Sigmoid colon (tissue), 7 donors: ENCODE results near the gene CCDC28B. TPM values are rescaled to one million over a fixed set of nuclear protein-coding genes. Genes with fewer than 3 reads are reported as not detected.

Experiments used
- DNase-seq: peaks from one replicate; pipeline ENCODE4 v3.0.0-alpha.2; 2019
- H3K27ac ChIP-seq, 4 donors: fragments of 200-600 bp; sonication (generic); one replicate each; pipeline ENCODE4 v1.5.1; 2016 to 2019; ENCODE audit warnings: mild to moderate bottlenecking in 1 of 4
- H3K27me3 ChIP-seq, 3 donors: fragments of 200-600 bp; sonication (generic); one replicate each; pipeline ENCODE4 v1.5.1; 2019; ENCODE audit warnings: mild to moderate bottlenecking in 1 of 3
- H3K36me3 ChIP-seq, 4 donors: fragments of 200-600 bp; sonication (generic); one replicate each; pipeline ENCODE4 v1.5.1; 2016 to 2019
- H3K4me1 ChIP-seq, 4 donors: fragments of 200-600 bp; sonication (generic); one replicate each; pipeline ENCODE4 v1.5.1; 2017 to 2019
- H3K4me3 ChIP-seq, 4 donors: fragments of 200-600 bp; sonication (generic); one replicate each; pipeline ENCODE4 v1.5.1; 2017 to 2019; ENCODE audit warnings: mild to moderate bottlenecking in 2 of 4, moderate library complexity in 1 of 4
- H3K9me3 ChIP-seq, 4 donors: fragments of 200-600 bp in 3 of 4; sonication (generic) in 3 of 4; one replicate each; pipeline versions ENCODE4 v1.5.1 to v1.6.1; 2013 to 2019
- CTCF ChIP-seq, 4 experiments: fragments of 450-650 bp in 3 of 4; fragments of 200-600 bp in 1 of 4; IDR thresholded peaks; one replicate each; pipeline ENCODE4 v1.5.1; 2016 to 2019; ENCODE audit warnings: antibody characterized with exemption in 4 of 4, mild to moderate bottlenecking in 3 of 4, moderate library complexity in 2 of 4
- EP300 ChIP-seq, 4 donors: sonication (generic); formaldehyde crosslinking; IDR thresholded peaks; one replicate each; pipeline ENCODE4 v1.6.1; 2017; ENCODE audit warnings: antibody characterized with exemption in 4 of 4
- POLR2A ChIP-seq, 2 donors: fragments of 450-650 bp; IDR thresholded peaks; one replicate each; pipeline ENCODE4 v1.6.1; 2016; ENCODE audit warnings: antibody characterized with exemption in 2 of 2, mild to moderate bottlenecking in 2 of 2, moderate library complexity in 2 of 2
- POLR2AphosphoS5 ChIP-seq, 4 donors: sonication (generic); formaldehyde crosslinking; IDR thresholded peaks; one replicate each; pipeline ENCODE4 v1.6.1; 2017; ENCODE audit warnings: antibody characterized with exemption in 4 of 4
- WGBS, 2 donors: extraction: QIAGEN DNeasy Blood & Tissue Kit; methylation state at CpG; one replicate each; pipeline ENCODE4 v1.1.7; 2013; 5-methylcytosine and 5-hydroxymethylcytosine counted together
- intact Hi-C: fragments of 100-400 bp; cut with DNase I; formaldehyde crosslinking; loops from one replicate; pipeline ENCODE4 v1.15.1; 2023
- polyA plus RNA-seq, 3 donors: library from polyadenylated mRNA; stranded (reverse); fragments of 200-250 nt; gene quantifications; one replicate each; pipeline ENCODE4 v1.2.3, GENCODE V29; 2013
- total RNA-seq, 4 donors: library from RNA; depleted of rRNA; stranded (reverse); fragments of >200 nt; gene quantifications; one replicate each; pipeline ENCODE4 v1.1.0, GENCODE V29; 2016
- donor health status: healthy with polysubstance abuse.
- donor health status: Bipolar disorder and iron deficiency.
- donor health status: healthy.

CCDC28B gene
- total and polyA plus RNA-seq, 7 donors: 3.7 to 15.0 (median 4.9) TPM

GRCh38 chr1:32224285-32224684 lies 23.9 kb downstream of the CCDC28B start:
- Histone ChIP-seq H3K27ac (peak overlapping the region in 1 of 4 donors; percentile 90), H3K4me3 (no peak overlapping the region), H3K4me1 (peaks cover 0 to 32% (median 26%) of the 10 kb centered on the region in 4 donors), H3K27me3 (no peaks in the 10 kb centered on the region), H3K36me3 (peaks cover 28 to 61% (median 32%) of the 10 kb centered on the region in 4 donors), H3K9me3 (no peaks in the 10 kb centered on the region)
- intact Hi-C loops: loop anchor here (5.0 kb wide), 1 partner anchor 128 kb away; no protein-coding TSS in a partner anchor
- TF ChIP-seq EP300 (IDR thresholded peaks at IDR 0.05): no peak
- TF ChIP-seq POLR2AphosphoS5 (IDR thresholded peaks at IDR 0.05): no peak
- TF ChIP-seq POLR2A (IDR thresholded peaks at IDR 0.05): no peak
- no peak for TF ChIP-seq CTCF (IDR thresholded peaks at IDR 0.05)
- no peak for DNase-seq
- 90 to 96% methylated on average over 4 of the region's 4 CpGs for WGBS, 2 donors

GRCh38 chr1:32228771-32229170 lies 28.4 kb downstream of the CCDC28B start:
- no peak overlapping the region for H3K27ac ChIP-seq
- 85 to 90% methylated on average over 3 of the region's 3 CpGs for WGBS, 2 donors
- DNase-seq: no peak
- no peak overlapping the region for H3K4me3 ChIP-seq
- no peaks in the 10 kb centered on the region for H3K27me3 ChIP-seq
- no peak for TF ChIP-seq POLR2AphosphoS5 (IDR thresholded peaks at IDR 0.05)
- TF ChIP-seq POLR2A (IDR thresholded peaks at IDR 0.05): no peak
- TF ChIP-seq CTCF (IDR thresholded peaks at IDR 0.05): no peak
- TF ChIP-seq EP300 (IDR thresholded peaks at IDR 0.05): no peak
- peaks cover 0 to 7% (median 5%) of the 10 kb centered on the region in 4 donors for H3K4me1 ChIP-seq
- intact Hi-C loops: no loop called here
- H3K36me3 ChIP-seq: peaks cover 34 to 88% (median 50%) of the 10 kb centered on the region in 4 donors
- no peaks in the 10 kb centered on the region for H3K9me3 ChIP-seq

- intact Hi-C loops: no loop called here
- DNase-seq: no peak
- WGBS, 2 donors: 85 to 91% methylated on average over 5 of the region's 5 CpGs
- H3K9me3 ChIP-seq: no peaks in the 10 kb centered on the region
- H3K27ac ChIP-seq: no peak overlapping the region
- no peaks in the 10 kb centered on the region for H3K27me3 ChIP-seq
- H3K4me3 ChIP-seq: no peak overlapping the region
- H3K4me1 ChIP-seq: no peaks in the 10 kb centered on the region
- H3K36me3 ChIP-seq: peaks cover 23 to 62% (median 34%) of the 10 kb centered on the region in 4 donors
- no peak for TF ChIP-seq EP300 (IDR thresholded peaks at IDR 0.05)
- no peak for TF ChIP-seq CTCF (IDR thresholded peaks at IDR 0.05)
- TF ChIP-seq POLR2A (IDR thresholded peaks at IDR 0.05): no peak
- TF ChIP-seq POLR2AphosphoS5 (IDR thresholded peaks at IDR 0.05): no peak
These were observed 31.5 kb downstream of the CCDC28B start for GRCh38 chr1:32231843-32232432.

GRCh38 chr1:32232558-32233304 lies 32.3 kb downstream of the CCDC28B start:
- WGBS, 2 donors: 85 to 91% methylated on average over 8 of the region's 8 CpGs
- no peak overlapping the region for H3K4me3 ChIP-seq
- H3K27me3 ChIP-seq: no peaks in the 10 kb centered on the region
- H3K4me1 ChIP-seq: no peaks in the 10 kb centered on the region
- H3K36me3 ChIP-seq: peaks cover 18 to 54% (median 32%) of the 10 kb centered on the region in 4 donors
- intact Hi-C loops: no loop called here
- H3K9me3 ChIP-seq: no peaks in the 10 kb centered on the region
- no peak for DNase-seq
- TF ChIP-seq EP300 (IDR thresholded peaks at IDR 0.05) (no peak), CTCF (IDR thresholded peaks at IDR 0.05) (no peak), POLR2A (IDR thresholded peaks at IDR 0.05) (no peak), POLR2AphosphoS5 (IDR thresholded peaks at IDR 0.05) (no peak)
- no peak overlapping the region for H3K27ac ChIP-seq
